B cell (primary cell): Measurements from ENCODE around the gene LYSMD3. TPM values are rescaled to one million over a fixed set of nuclear protein-coding genes. Genes with fewer than 3 reads are reported as not detected.

Source experiments
- ATAC-seq: fragments of 200-7000 bp; cut with Tn5 transposase; one replicate; pipeline ENCODE4 v1.10.0; 2021; ENCODE audit warnings: low read depth, mild to moderate bottlenecking, moderate number of reproducible peaks, moderate library complexity
- CTCF ChIA-PET: fragments of 350-600 bp; sonication (Branson Sonifier 250); formaldehyde crosslinking; loops from one replicate; lab custom pipeline; 2021; ENCODE audit warnings: antibody characterized with exemption, inconsistent platforms; lab: Charles Lee
- POLR2A ChIA-PET: fragments of 350-600 bp; sonication (Branson Sonifier 250); formaldehyde crosslinking; loops from one replicate; lab custom pipeline; 2021; ENCODE audit warnings: antibody characterized with exemption; lab: Charles Lee
- DNase-seq: peaks from one replicate; pipeline ENCODE4 v3.0.0; 2013
- H2AFZ ChIP-seq: 2 replicates; pipeline ENCODE4 v1.6.1; 2012; ENCODE audit warnings: mild to moderate bottlenecking, low read depth, low read length; ENCODE audit not compliant: insufficient read depth, poor library complexity, severe bottlenecking
- H3K27ac ChIP-seq, 2 donors: 1 replicate in 1 of 2; 2 replicates in 1 of 2; pipeline ENCODE4 v1.5.1; 2012 to 2013; ENCODE audit warnings: low read length in 2 of 2, mild to moderate bottlenecking in 2 of 2, moderate library complexity in 1 of 2
- H3K27me3 ChIP-seq, 4 experiments: fragments of 200-600 bp in 1 of 4; sonication (generic) in 1 of 4; replicated peaks in 1 of 4; 1 replicate in 2 of 4; 2 replicates in 2 of 4; pipeline versions ENCODE4 v1.6.1 to v1.7.0; 2013 to 2016; ENCODE audit warnings: low read length in 3 of 4, mild to moderate bottlenecking in 2 of 4, mixed read lengths in 1 of 4, moderate library complexity in 1 of 4; ENCODE audit not compliant: insufficient read depth in 4 of 4, control insufficient read depth in 3 of 4; ENCODE audit errors: control extremely low read depth in 1 of 4
- H3K36me3 ChIP-seq, 2 experiments: replicated peaks in 1 of 2; 1 replicate in 1 of 2; 2 replicates in 1 of 2; pipeline versions ENCODE4 v1.6.1 to v1.7.1; 2013; ENCODE audit warnings: low read length in 1 of 2; ENCODE audit not compliant: insufficient read depth in 2 of 2, control insufficient read depth in 1 of 2; ENCODE audit errors: control extremely low read depth in 1 of 2, extremely low read depth in 1 of 2
- H3K4me1 ChIP-seq, 2 donors: fragments of 200-600 bp in 1 of 2; sonication (generic) in 1 of 2; 1 replicate in 1 of 2; 2 replicates in 1 of 2; pipeline versions ENCODE4 v1.5.1 to v1.6.1; 2013 to 2017; ENCODE audit warnings: low read length in 2 of 2; ENCODE audit not compliant: control insufficient read depth in 2 of 2, insufficient read depth in 2 of 2
- H3K4me2 ChIP-seq: replicated peaks from 2 replicates; pipeline ENCODE3; 2012; ENCODE audit warnings: mild to moderate bottlenecking, low read depth, low read length; ENCODE audit not compliant: poor library complexity, severe bottlenecking
- H3K4me3 ChIP-seq, 5 experiments: fragments of 200-600 bp in 1 of 5; sonication (generic) in 1 of 5; 1 replicate in 3 of 5; 2 replicates in 2 of 5; pipeline versions ENCODE4 v1.5.1 to v1.7.0; 2011 to 2016; ENCODE audit warnings: low read length in 4 of 5, mild to moderate bottlenecking in 4 of 5, low read depth in 2 of 5, control low read depth in 1 of 5, moderate library complexity in 1 of 5; ENCODE audit not compliant: insufficient read depth in 1 of 5; ENCODE audit errors: control extremely low read depth in 1 of 5, extremely low read depth in 1 of 5
- H3K79me2 ChIP-seq: fragments of 200-600 bp; sonication (generic); one replicate; pipeline ENCODE4 v1.6.0; 2016; ENCODE audit warnings: low read length; ENCODE audit not compliant: control insufficient read depth, insufficient read depth
- H3K9ac ChIP-seq: fragments of 200-600 bp; sonication (generic); 2 replicates; pipeline ENCODE4 v1.6.1; 2017; ENCODE audit warnings: mild to moderate bottlenecking, low read length, moderate library complexity
- H3K9me3 ChIP-seq, 3 donors: one replicate each; pipeline versions ENCODE4 v1.6.1 to v1.7.1; 2013; ENCODE audit warnings: low read length in 2 of 3; ENCODE audit not compliant: control insufficient read depth in 2 of 3, insufficient read depth in 1 of 3; ENCODE audit errors: control extremely low read depth in 1 of 3
- H4K20me1 ChIP-seq: 2 replicates; pipeline ENCODE4 v1.6.0; 2012; ENCODE audit warnings: mild to moderate bottlenecking, low read length; ENCODE audit not compliant: insufficient read depth, control insufficient read depth, poor library complexity, severe bottlenecking
- H3K27ac Mint-ChIP-seq: one replicate; pipeline ENCODE4 v1.8.0; 2021; ENCODE audit warnings: mixed read lengths
- H3K27me3 Mint-ChIP-seq: one replicate; pipeline ENCODE4 v1.8.0; 2021; ENCODE audit warnings: mixed read lengths
- H3K4me1 Mint-ChIP-seq: one replicate; pipeline ENCODE4 v1.8.0; 2021; ENCODE audit warnings: mixed read lengths
- H3K4me3 Mint-ChIP-seq: one replicate; pipeline ENCODE4 v1.8.0; 2021; ENCODE audit warnings: mixed read lengths
- H3K9me3 Mint-ChIP-seq: one replicate; pipeline ENCODE4 v1.8.0; 2022; ENCODE audit warnings: mixed read lengths; ENCODE audit not compliant: insufficient read depth
- CTCF ChIP-seq: fragments of 200-600 bp; IDR thresholded peaks from one replicate; pipeline ENCODE4 v1.8.0; 2022; ENCODE audit warnings: antibody characterized with exemption, mild to moderate bottlenecking
- EZH2 ChIP-seq: IDR thresholded peaks from 2 replicates; pipeline ENCODE4 v1.6.1; 2012; ENCODE audit warnings: borderline replicate concordance, low read depth, mild to moderate bottlenecking, moderate library complexity, low read length; ENCODE audit not compliant: insufficient read depth, poor library complexity, severe bottlenecking
- WGBS: methylation state at CpG from one replicate; pipeline ENCODE4 v1.1.5; 2013; ENCODE audit warnings: missing lambda C conversion rate; ENCODE audit not compliant: insufficient coverage; 5-methylcytosine and 5-hydroxymethylcytosine counted together
- intact Hi-C: fragments of 100-400 bp; cut with micrococcal nuclease; formaldehyde crosslinking; loops from one replicate; pipeline ENCODE4 v1.10.0; 2022
- polyA plus RNA-seq: library from polyadenylated mRNA; depleted of rRNA; stranded (reverse); fragments of >200 nt; gene quantifications from 2 replicates; pipeline ENCODE4 v1.2.3, GENCODE V29; 2012
- total RNA-seq, 2 donors: library from RNA; stranded (reverse); fragments of 120-200 nt in 1 of 2; gene quantifications; 1 replicate in 1 of 2; 2 replicates in 1 of 2; pipeline versions ENCODE4 v1.2.3 to v1.2.4, GENCODE V29; 2013 to 2022

LYSMD3 gene
- total and polyA plus RNA-seq, 2 donors (not counting 1 experiment from before 2014, with no cell fraction given) = 6.0 to 25.2 TPM

GRCh38 chr5:90473396-90474234, 55.8 kb downstream of the LYSMD3 start:
- H3K4me3 Mint-ChIP-seq = peak overlapping the region; percentile 96
- Histone ChIP-seq H2AFZ (peak overlapping the region; percentile 97), H3K4me3 (peak overlapping the region; percentile 67 to 94 (median 86)), H3K79me2 (peaks cover 33% of the 10 kb centered on the region), H3K27me3 (no peaks in the 10 kb centered on the region), H3K36me3 (no peaks in the 10 kb centered on the region), H3K4me1 (peaks cover 11 to 15% of the 10 kb centered on the region in 2 donors), H3K27ac (peak overlapping the region; percentile 53 to 55), H4K20me1 (no peaks in the 10 kb centered on the region), H3K9ac (peak overlapping the region; percentile 84), H3K4me2 (peak overlapping the region; percentile 80), H3K9me3 (no peaks in the 10 kb centered on the region)
- peaks cover 2% of the 10 kb centered on the region for H3K9me3 Mint-ChIP-seq
- peak overlapping the region; percentile 94 for H3K27ac Mint-ChIP-seq
- peaks cover 24% of the 10 kb centered on the region for H3K4me1 Mint-ChIP-seq
- CTCF ChIA-PET = interaction anchor here (1.1 to 3.3 kb wide), 6 partner anchors 34 to 912 kb away, joined by 3 to 21 read pairs (median 7); partner anchors contain the start of genes CETN3 and LYSMD3
- DNase-seq (peak; percentile 38), ATAC-seq (no peak)
- WGBS = under 1% methylated on average over 56 of the region's 56 CpGs
- H3K27me3 Mint-ChIP-seq = no peaks in the 10 kb centered on the region
- POLR2A ChIA-PET = interaction anchor here (1.0 to 1.5 kb wide), 2 partner anchors 63 to 64 kb away, joined by 3 to 13 read pairs; partner anchors contain the start of gene CETN3
- intact Hi-C loops = loop anchor here (1.0 to 10.0 kb wide), 5 partner anchors 34 to 1741 kb away; partner anchors contain the start of genes CETN3, LYSMD3 and MEF2C
- TF ChIP-seq CTCF (no peak), EZH2 (no peak)
